ELF-1 (cell line): ENCODE results near the gene COL5A1.

Source experiments
- DNase-seq: peaks from one replicate; pipeline ENCODE4 v3.0.0-alpha.2; 2016; ENCODE audit warnings: low read depth, low spot score

COL5A1 gene

GRCh38 chr9:134725605-134725940, 84.0 kb downstream of the COL5A1 start:
- no peak for DNase-seq

- DNase-seq, result no peak
These were observed 84.6 kb downstream of the COL5A1 start for GRCh38 chr9:134726026-134726721.

- no peak for DNase-seq
These were observed 85.1 kb downstream of the COL5A1 start for GRCh38 chr9:134726722-134727034.

GRCh38 chr9:134728021-134728795, 86.6 kb downstream of the COL5A1 start:
- DNase-seq, result no peak

GRCh38 chr9:134728801-134729495, 87.3 kb downstream of the COL5A1 start:
- DNase-seq, result no peak

- DNase-seq, result no peak
These were observed 88.6 kb downstream of the COL5A1 start for GRCh38 chr9:134730011-134730760.

GRCh38 chr9:134730761-134731496, 89.3 kb downstream of the COL5A1 start:
- DNase-seq, result no peak

GRCh38 chr9:134731497-134732391, 90.1 kb downstream of the COL5A1 start:
- no peak for DNase-seq

GRCh38 chr9:134732392-134733110, 90.9 kb downstream of the COL5A1 start:
- no peak for DNase-seq

GRCh38 chr9:134733480-134734232, 92.1 kb downstream of the COL5A1 start:
- DNase-seq, result no peak

GRCh38 chr9:134734270-134734669, 92.7 kb downstream of the COL5A1 start:
- peak; percentile 75 for DNase-seq

- DNase-seq, result peak; percentile 62
These were observed 94.0 kb downstream of the COL5A1 start for GRCh38 chr9:134735441-134736175.

GRCh38 chr9:134736791-134737497, 95.3 kb downstream of the COL5A1 start:
- DNase-seq, result no peak

- no peak for DNase-seq
These were observed 96.4 kb downstream of the COL5A1 start for GRCh38 chr9:134737842-134738580.

GRCh38 chr9:134738869-134739659, 97.5 kb downstream of the COL5A1 start:
- DNase-seq, result peak; percentile 80

- DNase-seq, result no peak
These were observed 98.0 kb downstream of the COL5A1 start for GRCh38 chr9:134739660-134739968.
